ENCODE measurements around the gene SLC44A1. TPM values are rescaled to one million over a fixed set of nuclear protein-coding genes. Genes with fewer than 3 reads are reported as not detected.

SLC44A1 gene
- total RNA-seq, 6 donors from 2014 or later: 15.7 to 62.2 (median 44.6) TPM

GRCh38 chr9:105441616-105442160 lies 197.2 kb downstream of the SLC44A1 start:
- no peak overlapping the region for H3K27ac ChIP-seq
- no peaks in the 10 kb centered on the region for H3K36me3 ChIP-seq
- H3K4me3 ChIP-seq: no peak overlapping the region
- TF ChIP-seq POLR2A (IDR thresholded peaks at IDR 0.05) (no peak), CTCF (IDR thresholded peaks at IDR 0.05) (no peak), EP300 (IDR thresholded peaks at IDR 0.05) (no peak), POLR2AphosphoS5 (IDR thresholded peaks at IDR 0.05) (no peak)
- DNase-seq (no peak), ATAC-seq (ENCODE audit: low FRiP score in 2 of 2) (no peak)
- no peaks in the 10 kb centered on the region for H3K27me3 ChIP-seq
- no peaks in the 10 kb centered on the region for H3K4me1 ChIP-seq
- WGBS, 2 donors: 57 to 65% methylated on average over 2 of the region's 2 CpGs
- H3K9me3 ChIP-seq: no peaks in the 10 kb centered on the region

- no peak for DNase-seq
- Histone ChIP-seq H3K9me3 (no peaks in the 10 kb centered on the region), H3K4me1 (peaks cover 0 to 5% (median 4%) of the 10 kb centered on the region in 4 donors), H3K36me3 (no peaks in the 10 kb centered on the region), H3K4me3 (no peak overlapping the region), H3K27ac (no peak overlapping the region), H3K27me3 (no peaks in the 10 kb centered on the region)
- no peak for ATAC-seq (ENCODE audit: low FRiP score in 2 of 2)
- WGBS, 2 donors: 87 to 89% methylated on average over 8 of the region's 8 CpGs
- no peak for TF ChIP-seq POLR2AphosphoS5 (IDR thresholded peaks at IDR 0.05)
- TF ChIP-seq EP300 (IDR thresholded peaks at IDR 0.05): no peak
- TF ChIP-seq CTCF (IDR thresholded peaks at IDR 0.05): no peak
- no peak for TF ChIP-seq POLR2A (IDR thresholded peaks at IDR 0.05)
These were observed 198.7 kb downstream of the SLC44A1 start for GRCh38 chr9:105443121-105443520.

- Histone ChIP-seq H3K27me3 (no peaks in the 10 kb centered on the region), H3K36me3 (no peaks in the 10 kb centered on the region), H3K27ac (no peak overlapping the region), H3K4me3 (no peak overlapping the region), H3K9me3 (no peaks in the 10 kb centered on the region), H3K4me1 (peaks cover 3 to 11% (median 6%) of the 10 kb centered on the region in 4 donors)
- no peak for DNase-seq
- 64 to 81% methylated on average over 4 of the region's 4 CpGs for WGBS, 2 donors
- ATAC-seq (ENCODE audit: low FRiP score in 2 of 2): no peak
- TF ChIP-seq POLR2A (IDR thresholded peaks at IDR 0.05) (no peak), POLR2AphosphoS5 (IDR thresholded peaks at IDR 0.05) (no peak), CTCF (IDR thresholded peaks at IDR 0.05) (no peak), EP300 (IDR thresholded peaks at IDR 0.05) (no peak)
These were observed 199.7 kb downstream of the SLC44A1 start for GRCh38 chr9:105444130-105444529.

- no peak for ATAC-seq (ENCODE audit: low FRiP score in 2 of 2)
- no peaks in the 10 kb centered on the region for H3K36me3 ChIP-seq
- no peaks in the 10 kb centered on the region for H3K27me3 ChIP-seq
- no peak for DNase-seq
- 88 to 91% methylated on average over 5 to 8 of the region's 8 CpGs for WGBS, 2 donors
- H3K9me3 ChIP-seq: no peaks in the 10 kb centered on the region
- peaks cover 3 to 16% (median 8%) of the 10 kb centered on the region in 4 donors for H3K4me1 ChIP-seq
- no peak overlapping the region for H3K4me3 ChIP-seq
- no peak for TF ChIP-seq POLR2AphosphoS5 (IDR thresholded peaks at IDR 0.05)
- TF ChIP-seq CTCF (IDR thresholded peaks at IDR 0.05): no peak
- no peak for TF ChIP-seq EP300 (IDR thresholded peaks at IDR 0.05)
- TF ChIP-seq POLR2A (IDR thresholded peaks at IDR 0.05): no peak
- no peak overlapping the region for H3K27ac ChIP-seq
These were observed 200.9 kb downstream of the SLC44A1 start for GRCh38 chr9:105445203-105445881.

Measured in upper lobe of left lung (tissue), 6 donors.